ENCODE results near the gene OGN. TPM values are rescaled to one million over a fixed set of nuclear protein-coding genes. Genes with fewer than 3 reads are reported as not detected.
"Not testable (repeated sequence)": the region's sequence is repeated elsewhere in the genome, so short reads cannot be mapped to it uniquely, and the experiment has no call there.

OGN gene
- total RNA-seq, 1 donor from 2014 or later: not detected

- TF ChIP-seq, protein P1, sequence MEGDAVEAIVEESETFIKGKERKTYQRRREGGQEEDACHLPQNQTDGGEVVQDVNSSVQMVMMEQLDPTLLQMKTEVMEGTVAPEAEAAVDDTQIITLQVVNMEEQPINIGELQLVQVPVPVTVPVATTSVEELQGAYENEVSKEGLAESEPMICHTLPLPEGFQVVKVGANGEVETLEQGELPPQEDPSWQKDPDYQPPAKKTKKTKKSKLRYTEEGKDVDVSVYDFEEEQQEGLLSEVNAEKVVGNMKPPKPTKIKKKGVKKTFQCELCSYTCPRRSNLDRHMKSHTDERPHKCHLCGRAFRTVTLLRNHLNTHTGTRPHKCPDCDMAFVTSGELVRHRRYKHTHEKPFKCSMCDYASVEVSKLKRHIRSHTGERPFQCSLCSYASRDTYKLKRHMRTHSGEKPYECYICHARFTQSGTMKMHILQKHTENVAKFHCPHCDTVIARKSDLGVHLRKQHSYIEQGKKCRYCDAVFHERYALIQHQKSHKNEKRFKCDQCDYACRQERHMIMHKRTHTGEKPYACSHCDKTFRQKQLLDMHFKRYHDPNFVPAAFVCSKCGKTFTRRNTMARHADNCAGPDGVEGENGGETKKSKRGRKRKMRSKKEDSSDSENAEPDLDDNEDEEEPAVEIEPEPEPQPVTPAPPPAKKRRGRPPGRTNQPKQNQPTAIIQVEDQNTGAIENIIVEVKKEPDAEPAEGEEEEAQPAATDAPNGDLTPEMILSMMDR (conservative IDR thresholded peaks at IDR 0.05; ENCODE audit: low read depth, low read length): no peak
- DNase-seq (ENCODE audit: low read depth): no peak
- H3K4me3 ChIP-seq (ENCODE audit: low read depth, low read length): no peak overlapping the region
Measured at GRCh38 chr9:92423612-92424011, 19.2 kb upstream of the OGN start.

GRCh38 chr9:92422611-92423338 is 18.4 kb upstream of the OGN start:
- TF ChIP-seq, protein P1 (conservative IDR thresholded peaks at IDR 0.05; ENCODE audit: low read depth, low read length): no peak
- no peak for DNase-seq (ENCODE audit: low read depth)
- no peak overlapping the region for H3K4me3 ChIP-seq (ENCODE audit: low read depth, low read length)

DNA sequence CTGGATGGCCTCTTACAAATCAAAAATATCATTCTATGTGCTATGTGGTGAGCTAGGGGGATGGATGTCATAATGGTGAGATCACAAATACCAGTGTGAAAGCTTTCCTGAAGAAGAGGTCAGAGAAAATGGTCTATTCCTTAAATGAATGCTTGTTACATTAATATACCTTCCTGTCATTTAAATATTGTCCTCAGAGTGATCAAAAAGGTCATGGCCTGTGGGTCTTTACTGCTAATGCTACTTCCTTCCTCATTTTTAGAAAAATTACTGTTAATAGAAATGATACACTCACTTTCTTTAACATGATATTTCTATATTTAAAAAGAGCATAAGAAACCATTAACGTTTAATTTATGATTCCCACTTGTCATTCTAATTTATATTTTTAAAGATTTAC is 10.2 kb upstream of the OGN start:
- no peak overlapping the region for H3K4me3 ChIP-seq (ENCODE audit: low read depth, low read length)
- DNase-seq (ENCODE audit: low read depth): no peak
- TF ChIP-seq, protein P1 (conservative IDR thresholded peaks at IDR 0.05; ENCODE audit: low read depth, low read length): no peak

- DNase-seq (ENCODE audit: low read depth); H3K4me3 ChIP-seq (ENCODE audit: low read depth, low read length): not testable (repeated sequence)
Measured at GRCh38 chr9:92411157-92411556, 6.8 kb upstream of the OGN start.

DNA sequence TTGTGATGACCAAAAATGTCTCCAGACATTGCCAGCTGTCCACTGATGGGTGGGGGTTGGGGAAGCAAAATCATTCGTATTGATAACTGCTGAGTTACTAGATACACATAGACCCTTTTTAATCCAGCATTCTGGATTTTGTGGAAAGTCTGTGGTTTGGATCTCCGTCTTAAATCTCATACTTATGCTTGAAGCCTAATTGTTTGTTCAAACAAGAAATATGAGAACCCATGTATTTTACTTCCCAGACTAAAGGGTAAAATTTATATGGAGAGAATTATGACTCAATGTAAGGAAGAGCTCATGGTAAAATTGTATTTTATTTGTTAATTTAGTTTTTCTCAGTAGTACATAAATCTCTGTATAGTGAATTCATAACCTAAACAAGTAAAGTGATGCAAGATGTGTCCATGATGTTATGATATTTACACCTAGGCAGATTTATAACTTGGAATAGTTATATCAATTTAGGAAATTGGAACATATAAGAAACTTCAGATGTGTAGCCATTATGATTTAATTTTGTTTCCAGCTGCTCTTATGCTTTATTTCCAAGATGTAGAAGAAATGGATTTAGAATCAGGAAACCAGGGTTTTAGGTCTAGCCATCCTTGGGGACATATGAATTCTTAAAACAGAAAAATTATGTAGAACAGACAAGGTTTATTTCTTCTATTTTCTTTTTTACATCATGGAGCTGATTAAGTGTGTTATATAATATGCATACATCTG is 4.5 kb upstream of the OGN start:
- TF ChIP-seq, protein P1 (conservative IDR thresholded peaks at IDR 0.05; ENCODE audit: low read depth, low read length): no peak
- H3K4me3 ChIP-seq (ENCODE audit: low read depth, low read length): no peak overlapping the region
- no peak for DNase-seq (ENCODE audit: low read depth)

DNA sequence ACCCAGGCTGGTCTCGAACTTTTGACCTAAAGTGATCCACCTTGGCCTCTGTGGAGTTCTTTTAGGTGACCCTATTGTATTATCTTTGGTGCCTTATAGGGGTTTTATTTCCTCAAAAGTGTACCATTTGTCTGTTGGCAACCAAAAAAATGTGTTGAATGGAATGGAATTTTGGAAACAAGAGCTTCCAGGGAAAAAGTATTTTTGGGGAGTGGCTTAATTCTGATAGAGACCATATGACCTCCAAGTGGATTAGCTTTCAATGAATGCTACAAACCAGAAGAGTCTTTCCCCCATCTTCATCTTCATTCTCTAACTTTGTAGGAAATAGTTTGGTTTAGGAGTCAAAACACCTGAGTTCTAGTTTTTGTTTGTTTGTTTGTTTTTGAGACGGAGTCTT is 3.4 kb upstream of the OGN start:
- DNase-seq (ENCODE audit: low read depth): no peak
- no peak overlapping the region for H3K4me3 ChIP-seq (ENCODE audit: low read depth, low read length)
- TF ChIP-seq, protein P1 (conservative IDR thresholded peaks at IDR 0.05; ENCODE audit: low read depth, low read length): no peak

DNA sequence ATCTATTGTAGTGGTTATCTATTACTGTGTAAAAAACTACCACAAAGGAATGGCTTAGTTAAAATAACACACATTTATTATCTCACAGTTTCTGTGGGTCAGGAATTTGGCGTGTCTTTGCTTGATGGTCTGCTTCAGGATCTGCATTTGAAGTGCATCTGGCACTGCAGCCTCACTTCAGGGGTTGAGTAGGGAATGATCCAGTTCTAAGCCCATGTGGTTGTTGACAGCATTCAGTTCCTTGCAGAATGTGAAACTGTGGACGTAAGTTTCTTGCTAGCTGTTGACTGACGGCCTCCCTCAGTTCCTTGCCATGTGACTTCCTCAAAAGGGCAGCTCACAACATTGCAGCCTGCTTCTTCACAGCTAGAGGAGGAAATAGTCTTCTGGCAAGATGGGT is 2.1 kb upstream of the OGN start:
- DNase-seq (ENCODE audit: low read depth): no peak
- TF ChIP-seq, protein P1 (conservative IDR thresholded peaks at IDR 0.05; ENCODE audit: low read depth, low read length): no peak
- no peak overlapping the region for H3K4me3 ChIP-seq (ENCODE audit: low read depth, low read length)

All from epithelial cell of proximal tubule (primary cell).